ENCODE data around the gene NFKBIZ.

Gene NFKBIZ

DNA sequence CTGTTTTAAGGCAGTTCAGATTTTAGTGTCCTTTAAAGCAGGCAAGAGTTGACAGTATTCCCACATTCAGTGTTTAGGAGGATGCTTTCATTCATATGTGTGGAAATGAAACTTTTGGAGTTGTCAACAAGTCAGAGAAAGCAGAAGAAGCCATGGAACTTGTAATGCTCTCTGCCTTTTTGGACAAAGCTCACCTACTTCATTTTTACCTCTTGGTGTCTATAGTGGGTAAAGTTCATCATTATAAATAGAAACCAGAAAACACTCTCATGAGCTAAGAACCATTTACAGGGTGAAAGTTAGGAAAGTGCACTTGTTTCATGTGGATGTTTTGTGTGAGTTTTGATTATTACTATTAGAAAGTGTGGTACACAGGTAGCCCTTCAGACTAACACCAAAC is 9.2 kb upstream of the NFKBIZ start:
- H3K4me3 ChIP-seq (ENCODE audit: low read depth, low read length), result no peak overlapping the region
- TF ChIP-seq, protein P1, sequence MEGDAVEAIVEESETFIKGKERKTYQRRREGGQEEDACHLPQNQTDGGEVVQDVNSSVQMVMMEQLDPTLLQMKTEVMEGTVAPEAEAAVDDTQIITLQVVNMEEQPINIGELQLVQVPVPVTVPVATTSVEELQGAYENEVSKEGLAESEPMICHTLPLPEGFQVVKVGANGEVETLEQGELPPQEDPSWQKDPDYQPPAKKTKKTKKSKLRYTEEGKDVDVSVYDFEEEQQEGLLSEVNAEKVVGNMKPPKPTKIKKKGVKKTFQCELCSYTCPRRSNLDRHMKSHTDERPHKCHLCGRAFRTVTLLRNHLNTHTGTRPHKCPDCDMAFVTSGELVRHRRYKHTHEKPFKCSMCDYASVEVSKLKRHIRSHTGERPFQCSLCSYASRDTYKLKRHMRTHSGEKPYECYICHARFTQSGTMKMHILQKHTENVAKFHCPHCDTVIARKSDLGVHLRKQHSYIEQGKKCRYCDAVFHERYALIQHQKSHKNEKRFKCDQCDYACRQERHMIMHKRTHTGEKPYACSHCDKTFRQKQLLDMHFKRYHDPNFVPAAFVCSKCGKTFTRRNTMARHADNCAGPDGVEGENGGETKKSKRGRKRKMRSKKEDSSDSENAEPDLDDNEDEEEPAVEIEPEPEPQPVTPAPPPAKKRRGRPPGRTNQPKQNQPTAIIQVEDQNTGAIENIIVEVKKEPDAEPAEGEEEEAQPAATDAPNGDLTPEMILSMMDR (conservative IDR thresholded peaks at IDR 0.05; ENCODE audit: low read depth, low read length), result no peak
- DNase-seq (ENCODE audit: low read depth), result no peak

- peak; percentile 54 for DNase-seq (ENCODE audit: low read depth)
- H3K4me3 ChIP-seq (ENCODE audit: low read depth, low read length), result no peak overlapping the region
- TF ChIP-seq, protein P1 (conservative IDR thresholded peaks at IDR 0.05; ENCODE audit: low read depth, low read length), result no peak
Observed at GRCh38 chr3:101842245-101842934, 6.9 kb upstream of the NFKBIZ start.

GRCh38 chr3:101842935-101843330 is 6.4 kb upstream of the NFKBIZ start:
- TF ChIP-seq, protein P1 (conservative IDR thresholded peaks at IDR 0.05; ENCODE audit: low read depth, low read length), result no peak
- no peak for DNase-seq (ENCODE audit: low read depth)
- no peak overlapping the region for H3K4me3 ChIP-seq (ENCODE audit: low read depth, low read length)

DNA sequence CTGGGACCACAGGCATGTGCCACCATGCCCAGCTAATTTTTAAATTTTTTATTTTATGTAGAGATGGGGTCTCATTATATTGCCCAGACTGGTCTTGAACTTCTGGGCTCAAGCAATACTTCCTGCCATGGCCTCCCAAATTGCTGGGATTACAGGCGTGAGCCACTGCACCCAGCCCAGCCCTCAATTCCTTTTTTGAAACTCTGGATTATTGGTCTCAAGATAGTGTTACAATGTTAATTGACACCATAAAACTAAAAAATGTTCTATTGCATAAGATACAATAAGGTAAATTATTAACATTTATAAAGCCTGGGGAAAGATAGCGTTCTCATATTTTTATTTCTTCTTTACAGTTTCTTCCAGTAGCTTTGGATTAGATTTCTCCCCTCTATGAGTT is 3.9 kb upstream of the NFKBIZ start:
- TF ChIP-seq, protein P1 (conservative IDR thresholded peaks at IDR 0.05; ENCODE audit: low read depth, low read length), result no peak
- H3K4me3 ChIP-seq (ENCODE audit: low read depth, low read length), result no peak overlapping the region
- no peak for DNase-seq (ENCODE audit: low read depth)

- no peak overlapping the region for H3K4me3 ChIP-seq (ENCODE audit: low read depth, low read length)
- DNase-seq (ENCODE audit: low read depth), result no peak
- TF ChIP-seq, protein P1 (conservative IDR thresholded peaks at IDR 0.05; ENCODE audit: low read depth, low read length), result no peak
Observed at GRCh38 chr3:101846709-101847108, 2.6 kb upstream of the NFKBIZ start.

DNA sequence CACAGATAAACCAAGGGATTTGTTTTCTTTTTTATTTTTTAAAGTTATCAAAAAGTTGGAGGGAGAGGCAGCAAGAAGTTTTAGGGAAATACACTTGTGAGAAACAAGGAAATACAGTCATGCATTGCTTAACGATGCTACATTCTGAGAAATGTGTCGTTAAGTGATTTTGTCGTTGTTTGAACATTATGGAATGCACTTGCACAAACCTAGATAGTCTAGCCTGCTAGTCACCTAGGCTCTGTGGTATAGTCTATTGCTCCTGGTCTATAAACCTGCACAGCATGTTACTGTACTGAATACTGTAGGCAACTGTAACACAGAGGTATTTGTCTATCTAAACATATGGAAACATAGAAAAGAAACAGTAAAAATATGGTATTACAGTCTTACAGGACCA is 2.0 kb upstream of the NFKBIZ start:
- no peak overlapping the region for H3K4me3 ChIP-seq (ENCODE audit: low read depth, low read length)
- DNase-seq (ENCODE audit: low read depth), result no peak
- TF ChIP-seq, protein P1 (conservative IDR thresholded peaks at IDR 0.05; ENCODE audit: low read depth, low read length), result no peak

- TF ChIP-seq, protein P1 (conservative IDR thresholded peaks at IDR 0.05; ENCODE audit: low read depth, low read length), result no peak
- H3K4me3 ChIP-seq (ENCODE audit: low read depth, low read length), result no peak overlapping the region
- DNase-seq (ENCODE audit: low read depth), result no peak
Observed at GRCh38 chr3:101848326-101848725, 988 bp upstream of the NFKBIZ start.
